GM12878 (cell line): ENCODE measurements around the gene ADD1. TPM values are rescaled to one million over a fixed set of nuclear protein-coding genes. Genes with fewer than 3 reads are reported as not detected.

Source experiments
- ASH2L ChIP-seq: fragments of 300-600, 200-600 bp; sonication (generic); IDR thresholded peaks from 2 replicates; pipeline ENCODE4 v1.6.1; 2017; ENCODE audit warnings: low read depth, mild to moderate bottlenecking, borderline replicate concordance
- BRCA1 ChIP-seq: IDR thresholded peaks from 2 replicates; pipeline ENCODE4 v1.6.1; 2011; ENCODE audit warnings: low read depth, low read length, improper control_type of control experiment
- CBFB ChIP-seq: IDR thresholded peaks from 2 replicates; pipeline ENCODE4 v1.6.1; 2016; ENCODE audit warnings: antibody characterized with exemption, low read depth
- CEBPB ChIP-seq, 2 experiments: fragments of 150-350 bp in 1 of 2; IDR thresholded peaks; 2 replicates each; pipeline ENCODE4 v1.6.1; 2012 to 2014; ENCODE audit warnings: low read depth in 2 of 2, low read length in 2 of 2, borderline replicate concordance in 1 of 2, inconsistent platforms in 1 of 2
- EGR1 ChIP-seq, 2 experiments: IDR thresholded peaks; 1 replicate in 1 of 2; 2 replicates in 1 of 2; pipeline ENCODE4 v1.6.1; 2011 to 2012; ENCODE audit warnings: low read depth in 2 of 2, low read length in 2 of 2, borderline replicate concordance in 1 of 2, mild to moderate bottlenecking in 1 of 2, moderate library complexity in 1 of 2
- ETV6 ChIP-seq, 2 experiments: fragments of 450-650 bp in 1 of 2; IDR thresholded peaks in 1 of 2; conservative IDR thresholded peaks in 1 of 2; 2 replicates each; pipeline ENCODE4 v1.6.1; 2014; ENCODE audit warnings: antibody characterized with exemption in 1 of 2, borderline replicate concordance in 1 of 2, low read depth in 1 of 2, mild to moderate bottlenecking in 1 of 2, moderate library complexity in 1 of 2
- HDAC2 ChIP-seq: fragments of 200-600 bp; sonication (generic); IDR thresholded peaks from 2 replicates; pipeline ENCODE4 v1.6.1; 2017
- MXI1 ChIP-seq: fragments of 150-350 bp; IDR thresholded peaks from 2 replicates; pipeline ENCODE4 v1.6.1; 2011; ENCODE audit warnings: low read depth, mild to moderate bottlenecking, inconsistent platforms, low read length, improper control_type of control experiment
- POLR2A ChIP-seq: IDR thresholded peaks from 2 replicates; pipeline ENCODE4 v1.6.1; 2011; ENCODE audit warnings: low read depth, mild to moderate bottlenecking, low read length
- SMAD1 ChIP-seq: fragments of 450-650 bp; IDR thresholded peaks from 2 replicates; pipeline ENCODE4 v1.6.1; 2018; ENCODE audit warnings: mild to moderate bottlenecking, low read depth; ENCODE audit not compliant: partially characterized antibody
- SMAD5 ChIP-seq: IDR thresholded peaks from 2 replicates; pipeline ENCODE4 v1.6.1; 2016; ENCODE audit warnings: antibody characterized with exemption, low read depth
- SREBF2 ChIP-seq: IDR thresholded peaks from 2 replicates; pipeline ENCODE4 v1.6.1; 2012; ENCODE audit warnings: mild to moderate bottlenecking, low read length
- SUZ12 ChIP-seq: fragments of 200-600 bp; sonication (generic); IDR thresholded peaks from one replicate; pipeline ENCODE4 v1.6.1; 2018; ENCODE audit warnings: antibody characterized with exemption, mild to moderate bottlenecking; ENCODE audit not compliant: unreplicated experiment
- ZSCAN29 ChIP-seq: fragments of 450-650 bp; IDR thresholded peaks from 2 replicates; pipeline ENCODE4 v1.6.1; 2017; ENCODE audit warnings: mild to moderate bottlenecking, moderate library complexity
- polyA plus RNA-seq, 11 experiments: library from polyadenylated mRNA; depleted of rRNA in 4 of 11; unstranded in 6 of 11; stranded (reverse) in 5 of 11; fragments of >200 nt; fragmentation: Nextera tagmentation in 4 of 11; fragmentation: Illumina TruSeq in 1 of 11; extraction: Ambion mirVana in 4 of 11; extraction: Trizol in 1 of 11; gene quantifications; 1 replicate in 1 of 11; 2 replicates in 10 of 11; pipeline versions ENCODE4 v1.2.1 to v1.2.3, GENCODE V29; 2011 to 2016; ENCODE audit warnings: inconsistent platforms in 2 of 11, missing spikeins in 2 of 11, low read depth in 1 of 11
- total RNA-seq, 4 experiments: library from RNA; depleted of rRNA in 3 of 4; stranded (reverse); fragments of >200 nt in 3 of 4; fragmentation: Illumina TruSeq in 1 of 4; extraction: Trizol in 1 of 4; gene quantifications; 2 replicates each; pipeline versions ENCODE4 v1.2.1 to v1.2.3, GENCODE V29; 2013 to 2021
- TF ChIP-seq, protein P1 (sequence below): fragments of 450-650 bp; formaldehyde crosslinking; IDR thresholded peaks from 2 replicates; pipeline ENCODE4 v1.4.0; 2020; ENCODE audit warnings: mild to moderate bottlenecking, moderate library complexity
- TF ChIP-seq, protein P2 (sequence below): IDR thresholded peaks from 2 replicates; pipeline ENCODE4 v1.6.1; 2011; ENCODE audit warnings: mild to moderate bottlenecking, low read depth, low read length, moderate library complexity; ENCODE audit not compliant: insufficient replicate concordance
- TF ChIP-seq, protein P3 (sequence below): fragments of 450-650 bp; IDR thresholded peaks from 2 replicates; pipeline ENCODE4 v1.6.1; 2016; ENCODE audit warnings: mild to moderate bottlenecking, moderate library complexity, borderline replicate concordance
- TF ChIP-seq, protein P4 (sequence below): IDR thresholded peaks from 2 replicates; pipeline ENCODE4 v1.6.1; 2011; ENCODE audit warnings: low read depth, mild to moderate bottlenecking, low read length, moderate library complexity, borderline replicate concordance; ENCODE audit errors: extremely low read depth

ADD1 gene
- total and polyA plus RNA-seq, 10 of the 15 experiments (the other 5 are each of a cell fraction or from before 2014, with no cell fraction given), result 21.6 to 182 (median 105) TPM

DNA sequence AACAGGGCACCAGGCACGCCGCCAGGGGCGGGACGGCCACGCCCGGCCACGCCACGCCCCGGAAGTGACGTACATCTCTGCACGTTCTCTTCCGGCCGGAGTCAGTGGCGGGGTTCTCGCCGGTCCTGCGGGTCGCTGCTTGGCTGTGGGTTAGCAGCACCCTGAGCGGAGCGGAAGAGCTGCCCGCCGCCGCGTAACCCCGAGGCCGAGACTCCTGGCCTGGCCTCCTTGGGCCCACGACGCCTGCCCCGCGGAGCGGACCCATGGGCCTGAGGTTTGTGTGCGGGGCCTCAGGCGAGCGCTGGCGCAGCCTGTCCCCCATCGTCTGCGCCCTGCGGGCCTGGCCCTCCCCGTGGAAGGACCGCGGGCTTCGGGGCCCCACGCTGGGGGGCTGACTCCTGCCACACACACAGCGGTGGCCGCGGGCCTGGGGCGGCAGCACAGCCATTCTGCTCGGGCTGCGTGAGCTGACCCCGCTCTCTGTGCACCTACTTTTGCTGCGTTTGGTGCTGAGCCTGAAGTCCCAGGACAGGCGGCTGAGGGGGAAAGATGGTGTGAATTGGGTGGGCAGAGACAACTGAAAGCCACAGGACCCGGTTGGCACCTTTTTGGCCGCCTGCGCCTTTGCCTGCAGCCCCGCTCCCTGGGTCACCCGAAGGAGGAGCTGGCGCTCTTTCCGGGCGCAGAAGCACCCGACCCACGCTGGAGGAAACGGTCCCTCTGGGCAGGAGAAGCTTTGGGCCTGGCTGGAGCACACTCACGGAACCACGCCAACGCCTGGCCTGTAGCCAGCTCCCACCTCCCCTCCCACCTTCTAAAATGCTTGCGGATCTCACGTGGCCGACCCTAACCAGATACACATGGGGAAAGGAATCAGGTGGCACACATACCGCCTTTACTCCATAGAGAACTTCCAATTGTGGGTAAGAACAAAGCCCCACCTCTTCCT is 91.4 kb downstream of the ADD1 start (continued):
- TF ChIP-seq SUZ12 (no peak), ASH2L (no peak), POLR2A (no peak), SREBF2 (no peak), BRCA1 (no peak), HDAC2 (no peak), SMAD1 (peak; percentile 6), CEBPB (IDR thresholded peaks at IDR 0.05; ENCODE audit: borderline replicate concordance in 1 of 2, low read depth in 2 of 2, low read length in 2 of 2) (no peak), CBFB (0 out of 2 replicates have a peak, but pooled peaks have one; percentile 57), ZSCAN29 (no peak), SMAD5 (peak; percentile 70; the same call in 1 of the 2 replicates), EGR1 (IDR thresholded peaks at IDR 0.05; ENCODE audit: borderline replicate concordance in 1 of 2, low read depth in 2 of 2, low read length in 2 of 2) (peak in 1 of 2 experiments; percentile 12; a peak in 1 of 3 replicates), ETV6 (conservative IDR thresholded peaks at IDR 0.05 in 1 of 2, IDR thresholded peaks at IDR 0.05 in 1 of 2; ENCODE audit: borderline replicate concordance in 1 of 2, low read depth in 1 of 2) (no peak; a peak in 1 of 4 replicates), MXI1 (peak; percentile 87)
- TF ChIP-seq, protein P1, sequence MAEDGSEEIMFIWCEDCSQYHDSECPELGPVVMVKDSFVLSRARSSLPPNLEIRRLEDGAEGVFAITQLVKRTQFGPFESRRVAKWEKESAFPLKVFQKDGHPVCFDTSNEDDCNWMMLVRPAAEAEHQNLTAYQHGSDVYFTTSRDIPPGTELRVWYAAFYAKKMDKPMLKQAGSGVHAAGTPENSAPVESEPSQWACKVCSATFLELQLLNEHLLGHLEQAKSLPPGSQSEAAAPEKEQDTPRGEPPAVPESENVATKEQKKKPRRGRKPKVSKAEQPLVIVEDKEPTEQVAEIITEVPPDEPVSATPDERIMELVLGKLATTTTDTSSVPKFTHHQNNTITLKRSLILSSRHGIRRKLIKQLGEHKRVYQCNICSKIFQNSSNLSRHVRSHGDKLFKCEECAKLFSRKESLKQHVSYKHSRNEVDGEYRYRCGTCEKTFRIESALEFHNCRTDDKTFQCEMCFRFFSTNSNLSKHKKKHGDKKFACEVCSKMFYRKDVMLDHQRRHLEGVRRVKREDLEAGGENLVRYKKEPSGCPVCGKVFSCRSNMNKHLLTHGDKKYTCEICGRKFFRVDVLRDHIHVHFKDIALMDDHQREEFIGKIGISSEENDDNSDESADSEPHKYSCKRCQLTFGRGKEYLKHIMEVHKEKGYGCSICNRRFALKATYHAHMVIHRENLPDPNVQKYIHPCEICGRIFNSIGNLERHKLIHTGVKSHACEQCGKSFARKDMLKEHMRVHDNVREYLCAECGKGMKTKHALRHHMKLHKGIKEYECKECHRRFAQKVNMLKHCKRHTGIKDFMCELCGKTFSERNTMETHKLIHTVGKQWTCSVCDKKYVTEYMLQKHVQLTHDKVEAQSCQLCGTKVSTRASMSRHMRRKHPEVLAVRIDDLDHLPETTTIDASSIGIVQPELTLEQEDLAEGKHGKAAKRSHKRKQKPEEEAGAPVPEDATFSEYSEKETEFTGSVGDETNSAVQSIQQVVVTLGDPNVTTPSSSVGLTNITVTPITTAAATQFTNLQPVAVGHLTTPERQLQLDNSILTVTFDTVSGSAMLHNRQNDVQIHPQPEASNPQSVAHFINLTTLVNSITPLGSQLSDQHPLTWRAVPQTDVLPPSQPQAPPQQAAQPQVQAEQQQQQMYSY (CRISPR knock-in tag), result no peak
- TF ChIP-seq, protein P2, sequence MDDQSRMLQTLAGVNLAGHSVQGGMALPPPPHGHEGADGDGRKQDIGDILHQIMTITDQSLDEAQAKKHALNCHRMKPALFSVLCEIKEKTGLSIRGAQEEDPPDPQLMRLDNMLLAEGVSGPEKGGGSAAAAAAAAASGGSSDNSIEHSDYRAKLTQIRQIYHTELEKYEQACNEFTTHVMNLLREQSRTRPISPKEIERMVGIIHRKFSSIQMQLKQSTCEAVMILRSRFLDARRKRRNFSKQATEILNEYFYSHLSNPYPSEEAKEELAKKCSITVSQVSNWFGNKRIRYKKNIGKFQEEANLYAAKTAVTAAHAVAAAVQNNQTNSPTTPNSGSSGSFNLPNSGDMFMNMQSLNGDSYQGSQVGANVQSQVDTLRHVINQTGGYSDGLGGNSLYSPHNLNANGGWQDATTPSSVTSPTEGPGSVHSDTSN, result no peak
- TF ChIP-seq, protein P3, sequence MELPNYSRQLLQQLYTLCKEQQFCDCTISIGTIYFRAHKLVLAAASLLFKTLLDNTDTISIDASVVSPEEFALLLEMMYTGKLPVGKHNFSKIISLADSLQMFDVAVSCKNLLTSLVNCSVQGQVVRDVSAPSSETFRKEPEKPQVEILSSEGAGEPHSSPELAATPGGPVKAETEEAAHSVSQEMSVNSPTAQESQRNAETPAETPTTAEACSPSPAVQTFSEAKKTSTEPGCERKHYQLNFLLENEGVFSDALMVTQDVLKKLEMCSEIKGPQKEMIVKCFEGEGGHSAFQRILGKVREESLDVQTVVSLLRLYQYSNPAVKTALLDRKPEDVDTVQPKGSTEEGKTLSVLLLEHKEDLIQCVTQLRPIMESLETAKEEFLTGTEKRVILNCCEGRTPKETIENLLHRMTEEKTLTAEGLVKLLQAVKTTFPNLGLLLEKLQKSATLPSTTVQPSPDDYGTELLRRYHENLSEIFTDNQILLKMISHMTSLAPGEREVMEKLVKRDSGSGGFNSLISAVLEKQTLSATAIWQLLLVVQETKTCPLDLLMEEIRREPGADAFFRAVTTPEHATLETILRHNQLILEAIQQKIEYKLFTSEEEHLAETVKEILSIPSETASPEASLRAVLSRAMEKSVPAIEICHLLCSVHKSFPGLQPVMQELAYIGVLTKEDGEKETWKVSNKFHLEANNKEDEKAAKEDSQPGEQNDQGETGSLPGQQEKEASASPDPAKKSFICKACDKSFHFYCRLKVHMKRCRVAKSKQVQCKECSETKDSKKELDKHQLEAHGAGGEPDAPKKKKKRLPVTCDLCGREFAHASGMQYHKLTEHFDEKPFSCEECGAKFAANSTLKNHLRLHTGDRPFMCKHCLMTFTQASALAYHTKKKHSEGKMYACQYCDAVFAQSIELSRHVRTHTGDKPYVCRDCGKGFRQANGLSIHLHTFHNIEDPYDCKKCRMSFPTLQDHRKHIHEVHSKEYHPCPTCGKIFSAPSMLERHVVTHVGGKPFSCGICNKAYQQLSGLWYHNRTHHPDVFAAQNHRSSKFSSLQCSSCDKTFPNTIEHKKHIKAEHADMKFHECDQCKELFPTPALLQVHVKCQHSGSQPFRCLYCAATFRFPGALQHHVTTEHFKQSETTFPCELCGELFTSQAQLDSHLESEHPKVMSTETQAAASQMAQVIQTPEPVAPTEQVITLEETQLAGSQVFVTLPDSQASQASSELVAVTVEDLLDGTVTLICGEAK, result peak; percentile 78
- TF ChIP-seq, protein P4, sequence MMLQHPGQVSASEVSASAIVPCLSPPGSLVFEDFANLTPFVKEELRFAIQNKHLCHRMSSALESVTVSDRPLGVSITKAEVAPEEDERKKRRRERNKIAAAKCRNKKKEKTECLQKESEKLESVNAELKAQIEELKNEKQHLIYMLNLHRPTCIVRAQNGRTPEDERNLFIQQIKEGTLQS, result no peak
